GM12872 (cell line): ENCODE measurements around the gene XRCC4.

Experiments used
- TF ChIP-seq, protein P1 (sequence below): IDR thresholded peaks from 3 replicates; pipeline ENCODE4 v1.5.1; 2011; ENCODE audit warnings: low read depth, mild to moderate bottlenecking, low read length, moderate library complexity; ENCODE audit not compliant: insufficient read depth

Gene XRCC4

DNA sequence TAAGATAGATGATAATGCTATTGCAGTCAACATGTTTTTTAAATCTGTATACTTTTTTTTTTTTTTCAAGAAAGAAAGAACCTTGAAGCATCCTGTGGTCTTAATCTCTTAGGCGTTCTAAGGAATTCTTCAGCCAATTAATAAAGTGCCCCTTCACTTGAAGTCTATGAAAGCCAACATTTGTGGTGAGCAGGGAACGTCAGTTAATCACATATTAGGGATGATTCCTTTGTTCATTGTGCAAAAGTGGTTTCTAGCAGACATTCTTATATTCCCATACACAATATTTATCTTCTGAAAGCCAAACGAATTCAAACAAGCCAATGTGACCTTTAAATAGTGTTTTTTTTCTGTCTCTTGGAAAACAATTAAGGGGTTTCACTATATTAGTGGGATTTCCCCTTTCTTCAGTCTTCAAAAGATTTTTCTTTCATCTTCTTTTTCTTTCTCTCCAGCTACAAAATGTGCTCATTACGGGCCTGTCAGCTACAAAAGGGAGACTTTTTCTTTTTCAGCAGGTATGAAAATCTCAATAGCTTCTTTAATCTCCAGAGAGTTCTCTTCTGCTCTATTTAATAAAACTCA is 40.3 kb upstream of the XRCC4 start:
- TF ChIP-seq, protein P1, sequence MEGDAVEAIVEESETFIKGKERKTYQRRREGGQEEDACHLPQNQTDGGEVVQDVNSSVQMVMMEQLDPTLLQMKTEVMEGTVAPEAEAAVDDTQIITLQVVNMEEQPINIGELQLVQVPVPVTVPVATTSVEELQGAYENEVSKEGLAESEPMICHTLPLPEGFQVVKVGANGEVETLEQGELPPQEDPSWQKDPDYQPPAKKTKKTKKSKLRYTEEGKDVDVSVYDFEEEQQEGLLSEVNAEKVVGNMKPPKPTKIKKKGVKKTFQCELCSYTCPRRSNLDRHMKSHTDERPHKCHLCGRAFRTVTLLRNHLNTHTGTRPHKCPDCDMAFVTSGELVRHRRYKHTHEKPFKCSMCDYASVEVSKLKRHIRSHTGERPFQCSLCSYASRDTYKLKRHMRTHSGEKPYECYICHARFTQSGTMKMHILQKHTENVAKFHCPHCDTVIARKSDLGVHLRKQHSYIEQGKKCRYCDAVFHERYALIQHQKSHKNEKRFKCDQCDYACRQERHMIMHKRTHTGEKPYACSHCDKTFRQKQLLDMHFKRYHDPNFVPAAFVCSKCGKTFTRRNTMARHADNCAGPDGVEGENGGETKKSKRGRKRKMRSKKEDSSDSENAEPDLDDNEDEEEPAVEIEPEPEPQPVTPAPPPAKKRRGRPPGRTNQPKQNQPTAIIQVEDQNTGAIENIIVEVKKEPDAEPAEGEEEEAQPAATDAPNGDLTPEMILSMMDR, result no peak

DNA sequence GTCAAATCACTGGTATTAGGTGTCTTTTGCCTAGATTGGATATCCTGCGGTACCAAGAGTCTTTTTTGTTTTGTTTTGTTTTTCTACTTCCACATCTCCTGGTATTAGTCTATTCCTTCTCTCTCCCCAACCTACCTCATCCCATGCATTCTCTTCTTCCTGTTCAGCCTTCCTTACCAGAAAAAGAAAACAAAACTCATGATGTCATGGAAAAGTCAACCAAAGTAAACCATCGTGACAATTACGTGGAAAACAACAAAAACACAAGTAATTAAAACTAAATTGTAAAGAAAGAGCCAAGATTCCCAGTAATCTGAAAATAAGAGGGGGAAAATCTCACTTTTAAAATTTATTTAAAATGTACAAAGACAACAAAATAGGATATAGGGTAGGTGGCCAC is 38.4 kb upstream of the XRCC4 start:
- TF ChIP-seq, protein P1, result no peak

DNA sequence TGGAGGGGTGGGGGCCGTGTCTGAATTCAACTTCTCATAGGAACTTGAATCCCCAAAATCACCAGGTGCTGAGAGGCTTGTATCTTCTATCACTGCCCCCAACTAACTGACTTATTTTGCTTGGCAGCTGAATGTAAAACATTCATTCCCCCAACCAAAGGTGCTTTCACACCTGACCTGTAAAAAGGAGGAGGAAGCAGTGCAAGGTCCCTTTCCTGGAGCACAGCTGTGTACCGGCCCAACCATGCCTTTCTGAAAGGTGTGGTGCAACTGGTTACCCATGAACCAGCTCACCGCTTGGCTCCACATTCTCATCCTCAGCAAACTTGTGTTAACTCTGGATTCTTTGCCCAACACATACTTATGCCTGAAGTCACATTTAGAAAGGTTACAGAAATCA is 34.8 kb upstream of the XRCC4 start:
- TF ChIP-seq, protein P1, result no peak

DNA sequence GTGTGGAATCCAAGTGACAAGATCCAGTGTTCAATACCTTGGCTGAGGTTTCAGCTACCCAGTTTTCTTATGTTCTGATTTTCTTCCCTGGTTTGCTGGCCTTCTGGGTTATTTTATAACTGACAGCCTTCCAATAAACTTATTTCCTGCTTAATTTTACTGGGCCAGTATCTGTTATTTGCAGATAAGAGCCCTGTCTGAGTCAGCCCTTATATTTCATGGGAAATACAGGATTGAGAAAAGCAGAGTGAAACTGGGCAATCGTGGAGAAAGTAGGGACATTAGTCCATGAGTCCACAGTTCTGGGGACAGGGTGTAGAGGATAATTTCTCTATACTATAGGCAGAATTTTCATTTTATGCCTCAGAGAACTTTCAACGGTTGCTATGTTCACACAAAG is 32.4 kb upstream of the XRCC4 start:
- TF ChIP-seq, protein P1, result no peak

DNA sequence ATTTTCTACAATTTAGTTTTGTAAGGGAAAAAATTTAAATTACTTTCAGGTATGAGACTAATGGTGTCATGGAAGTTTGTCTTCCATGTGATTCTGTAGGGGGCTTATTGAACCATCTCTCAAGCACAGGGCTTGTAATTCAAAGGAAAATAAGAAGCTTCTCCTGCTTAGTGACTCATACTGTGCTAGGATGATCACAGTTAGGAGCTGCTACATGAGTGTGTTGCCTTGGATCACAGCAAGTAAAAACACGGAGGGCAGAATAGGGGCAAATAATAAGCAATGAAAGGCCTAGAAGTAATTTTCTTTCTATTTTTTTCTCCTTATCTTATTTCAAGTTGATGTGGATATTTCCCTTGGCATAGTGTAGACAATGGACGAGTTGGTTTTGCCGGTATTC is 29.1 kb upstream of the XRCC4 start:
- TF ChIP-seq, protein P1, result no peak

DNA sequence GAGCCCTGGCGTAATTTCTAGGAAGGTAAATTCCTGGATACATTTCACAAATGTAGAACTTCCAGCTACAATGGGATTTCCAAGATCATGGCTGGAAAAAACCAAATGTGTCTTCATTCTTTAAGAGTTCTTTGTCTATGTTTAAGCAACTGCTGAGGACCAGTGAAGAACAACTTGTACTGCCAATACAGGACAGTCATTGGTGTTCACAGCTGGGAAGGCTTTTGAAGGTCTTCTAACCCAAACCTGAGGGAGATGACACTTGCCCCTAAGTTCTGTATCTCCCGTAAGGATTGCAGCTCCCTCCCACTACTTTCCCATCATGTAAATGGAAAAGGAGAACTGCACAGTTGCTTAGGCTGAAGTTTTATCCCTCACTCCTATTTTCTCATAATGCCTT is 28.5 kb upstream of the XRCC4 start:
- TF ChIP-seq, protein P1, result no peak

DNA sequence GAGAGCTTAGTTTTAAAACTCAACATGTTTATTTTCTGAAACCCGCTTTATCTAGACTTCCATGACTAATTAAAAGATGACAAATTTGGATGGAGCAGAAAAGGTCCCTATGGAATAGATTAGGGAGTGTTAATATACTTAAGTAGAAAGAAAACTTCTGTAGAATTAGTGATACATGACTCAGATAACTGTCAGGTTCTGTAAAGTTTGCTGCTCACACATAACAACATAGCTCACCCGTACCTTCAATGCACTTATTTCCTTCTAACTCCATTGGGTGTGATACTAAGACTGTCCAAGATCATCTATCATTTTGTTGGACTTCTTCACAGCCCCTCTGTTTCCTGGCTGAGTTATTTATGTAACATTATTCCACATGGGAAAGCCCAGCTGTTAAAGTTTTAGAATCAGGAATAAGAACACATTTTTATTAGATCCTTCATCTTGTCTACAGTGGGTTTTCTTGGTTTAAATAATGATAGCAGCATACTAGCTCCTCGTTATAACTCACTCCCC is 27.9 kb upstream of the XRCC4 start:
- TF ChIP-seq, protein P1, result no peak
